GM13976 (cell line): ENCODE data around the gene SLC1A1.

ENCODE experiments used
- DNase-seq: peaks from one replicate; pipeline ENCODE4 v3.0.0; 2012; ENCODE audit warnings: low spot score
- in situ Hi-C: fragments of 300-500 bp; cut with MboI; formaldehyde crosslinking; loops from one replicate; pipeline ENCODE4 v1.12.0; 2022; ENCODE audit warnings: low sequenced_read_pairs, mixed read lengths, inconsistent platforms; ENCODE audit not compliant: unreplicated experiment
- TF ChIP-seq, protein P1 (sequence below): IDR thresholded peaks from 2 replicates; pipeline ENCODE4 v1.5.1; 2012; ENCODE audit warnings: borderline replicate concordance, mild to moderate bottlenecking; ENCODE audit not compliant: insufficient read depth; ENCODE audit errors: extremely low read depth, missing control alignments, control extremely low read depth

SLC1A1 gene

DNA sequence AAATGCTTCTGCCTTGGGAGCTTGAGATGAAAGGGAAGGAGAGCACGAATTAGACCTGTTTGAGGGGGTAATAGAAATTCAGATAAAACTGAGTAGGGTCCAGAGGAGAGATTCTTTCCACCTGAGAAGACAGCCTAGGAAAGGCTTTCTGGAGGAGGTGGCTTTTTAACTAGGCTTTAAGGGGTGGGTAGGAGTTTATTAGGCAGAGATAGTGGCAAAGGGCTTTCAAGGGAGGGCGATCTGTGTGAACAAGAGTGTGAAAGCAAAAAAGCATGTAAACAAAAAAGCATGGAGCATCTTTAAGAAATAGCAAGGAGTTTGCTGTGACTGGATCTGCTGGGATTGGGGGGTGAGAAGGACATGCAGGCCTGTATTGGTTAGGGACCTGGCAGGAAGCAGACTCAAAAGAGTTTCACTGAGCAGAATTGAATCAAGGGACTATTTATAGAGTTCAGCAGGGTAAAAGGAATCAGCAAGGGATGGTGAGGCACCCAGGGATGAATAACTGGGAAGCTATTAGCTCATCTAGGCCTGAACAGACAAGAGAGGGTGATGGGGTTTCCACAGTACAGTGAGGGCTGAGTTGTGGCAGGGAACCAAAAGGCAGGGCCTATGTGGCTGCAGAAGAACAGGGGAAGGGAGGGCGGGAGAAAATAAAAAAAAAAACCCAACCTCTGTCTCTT is 18.8 kb downstream of the SLC1A1 start:
- no peak for DNase-seq
- TF ChIP-seq, protein P1, sequence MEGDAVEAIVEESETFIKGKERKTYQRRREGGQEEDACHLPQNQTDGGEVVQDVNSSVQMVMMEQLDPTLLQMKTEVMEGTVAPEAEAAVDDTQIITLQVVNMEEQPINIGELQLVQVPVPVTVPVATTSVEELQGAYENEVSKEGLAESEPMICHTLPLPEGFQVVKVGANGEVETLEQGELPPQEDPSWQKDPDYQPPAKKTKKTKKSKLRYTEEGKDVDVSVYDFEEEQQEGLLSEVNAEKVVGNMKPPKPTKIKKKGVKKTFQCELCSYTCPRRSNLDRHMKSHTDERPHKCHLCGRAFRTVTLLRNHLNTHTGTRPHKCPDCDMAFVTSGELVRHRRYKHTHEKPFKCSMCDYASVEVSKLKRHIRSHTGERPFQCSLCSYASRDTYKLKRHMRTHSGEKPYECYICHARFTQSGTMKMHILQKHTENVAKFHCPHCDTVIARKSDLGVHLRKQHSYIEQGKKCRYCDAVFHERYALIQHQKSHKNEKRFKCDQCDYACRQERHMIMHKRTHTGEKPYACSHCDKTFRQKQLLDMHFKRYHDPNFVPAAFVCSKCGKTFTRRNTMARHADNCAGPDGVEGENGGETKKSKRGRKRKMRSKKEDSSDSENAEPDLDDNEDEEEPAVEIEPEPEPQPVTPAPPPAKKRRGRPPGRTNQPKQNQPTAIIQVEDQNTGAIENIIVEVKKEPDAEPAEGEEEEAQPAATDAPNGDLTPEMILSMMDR: no peak
- in situ Hi-C loops: no loop called here

DNA sequence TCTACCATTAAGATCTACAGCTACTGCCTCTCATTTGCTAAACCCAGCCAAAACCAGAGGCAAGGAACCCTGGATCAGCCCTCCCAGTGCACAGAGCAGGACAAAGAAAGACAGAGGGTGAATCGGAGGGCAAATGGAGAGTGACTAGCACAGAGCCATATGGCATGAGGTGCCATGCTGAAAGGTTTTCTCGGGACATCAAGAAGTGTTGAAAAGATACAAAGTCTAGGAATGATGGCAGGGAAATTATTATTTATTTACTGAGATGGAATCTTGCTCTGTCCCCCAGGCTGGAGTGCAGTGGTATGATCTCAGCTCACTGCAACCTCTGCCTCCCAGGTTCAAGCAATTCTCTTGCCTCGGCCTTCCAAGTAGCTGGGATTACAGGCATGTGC is 19.3 kb downstream of the SLC1A1 start:
- in situ Hi-C loops: no loop called here
- TF ChIP-seq, protein P1: no peak
- no peak for DNase-seq

DNA sequence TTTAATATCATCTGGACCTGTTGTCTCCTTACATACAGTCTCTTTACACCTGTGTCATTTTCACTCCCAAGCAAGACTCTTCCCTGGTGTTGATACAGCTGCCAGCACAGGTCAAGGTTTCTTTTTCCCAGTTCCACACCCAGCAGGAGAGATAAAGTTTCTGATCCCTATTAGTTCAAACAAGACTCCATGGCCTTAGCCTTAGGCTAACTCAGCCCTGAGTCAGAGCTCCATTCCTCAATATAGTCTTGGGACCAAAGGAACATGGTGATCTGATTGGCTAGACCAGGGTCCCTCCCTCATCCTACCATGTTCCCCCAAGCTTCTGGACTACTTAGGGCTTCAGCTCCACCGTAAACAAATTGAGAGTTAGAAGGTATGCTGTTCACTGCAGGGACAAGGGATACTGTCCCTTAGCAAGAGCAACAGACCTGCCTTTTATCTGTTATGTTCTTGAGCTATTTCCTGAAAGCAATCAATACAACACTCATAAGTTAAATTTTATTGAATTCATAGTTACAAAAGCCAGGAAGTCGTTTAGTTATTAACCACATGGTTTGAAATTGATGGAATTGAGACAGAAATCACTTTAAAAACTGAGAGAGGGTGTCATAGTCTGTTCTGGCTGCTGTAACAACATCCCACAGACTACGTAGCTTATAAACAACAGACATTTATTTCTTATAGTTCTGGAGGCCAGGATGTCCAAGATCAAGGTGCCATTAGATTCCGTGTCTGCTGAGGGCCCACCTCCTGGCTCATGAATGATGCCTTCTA is 20.5 kb downstream of the SLC1A1 start:
- in situ Hi-C loops: no loop called here
- TF ChIP-seq, protein P1: no peak
- no peak for DNase-seq

DNA sequence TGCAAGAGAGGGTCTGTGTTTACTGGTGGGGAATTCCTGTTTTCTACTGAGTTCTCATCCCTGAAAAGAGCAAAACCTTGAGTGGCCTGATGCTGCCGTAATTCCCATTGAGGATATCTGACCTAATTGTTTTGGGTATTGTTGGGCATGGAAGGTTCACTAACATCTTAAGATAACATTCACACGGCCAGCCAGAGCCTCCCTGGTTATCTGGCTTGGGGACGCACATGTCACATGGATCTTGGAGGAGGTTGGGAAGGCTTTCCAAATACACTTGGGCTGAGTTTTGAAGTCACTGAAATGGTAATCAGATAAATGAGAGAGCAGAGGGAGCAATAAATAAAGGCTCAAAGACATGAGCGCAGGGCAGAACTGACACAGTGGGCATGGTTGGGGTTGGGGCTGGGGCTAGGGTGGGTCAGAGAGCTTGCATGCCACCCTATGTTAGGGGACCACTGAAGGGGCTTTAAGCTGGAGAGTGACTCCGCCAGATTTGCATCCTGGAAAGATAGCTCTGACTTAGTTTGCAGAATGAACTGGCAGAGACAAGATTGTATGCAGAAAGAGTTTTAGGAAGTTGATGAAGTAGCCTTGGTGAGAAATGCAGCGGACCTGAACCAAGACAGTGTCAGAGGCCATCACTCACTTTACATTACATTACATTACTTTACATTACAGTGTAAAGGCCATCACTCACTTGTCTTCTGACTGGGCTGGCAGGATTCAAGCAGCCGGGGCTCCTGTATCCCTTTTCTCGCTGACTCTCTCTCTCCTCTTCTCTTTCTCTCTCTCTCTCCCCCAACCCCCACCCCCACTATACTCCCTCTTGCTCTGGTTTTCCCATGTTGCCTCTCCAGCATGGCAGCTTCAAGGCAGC is 24.2 kb downstream of the SLC1A1 start:
- in situ Hi-C loops: no loop called here
- TF ChIP-seq, protein P1: no peak
- no peak for DNase-seq

DNA sequence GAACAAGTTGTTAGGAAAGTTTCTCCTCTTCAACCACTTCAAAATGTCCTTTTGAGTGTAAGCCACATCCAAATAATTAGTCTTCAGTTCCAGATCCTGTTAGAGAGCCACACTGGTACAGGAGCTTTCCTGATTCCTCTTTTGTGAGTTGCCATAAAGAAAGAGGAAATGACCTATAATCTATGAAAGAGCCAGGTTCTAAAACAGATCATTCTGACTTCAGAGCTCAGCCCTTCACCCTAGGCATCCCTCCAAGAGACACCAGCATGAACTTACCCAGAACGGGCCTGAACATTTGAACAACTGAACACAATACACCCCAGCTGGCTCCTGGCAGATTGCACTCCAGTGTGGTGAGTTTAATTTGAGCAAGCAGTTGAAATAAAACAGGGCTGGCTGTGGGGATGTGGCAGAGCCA is 25.7 kb downstream of the SLC1A1 start:
- TF ChIP-seq, protein P1: no peak
- no peak for DNase-seq

DNA sequence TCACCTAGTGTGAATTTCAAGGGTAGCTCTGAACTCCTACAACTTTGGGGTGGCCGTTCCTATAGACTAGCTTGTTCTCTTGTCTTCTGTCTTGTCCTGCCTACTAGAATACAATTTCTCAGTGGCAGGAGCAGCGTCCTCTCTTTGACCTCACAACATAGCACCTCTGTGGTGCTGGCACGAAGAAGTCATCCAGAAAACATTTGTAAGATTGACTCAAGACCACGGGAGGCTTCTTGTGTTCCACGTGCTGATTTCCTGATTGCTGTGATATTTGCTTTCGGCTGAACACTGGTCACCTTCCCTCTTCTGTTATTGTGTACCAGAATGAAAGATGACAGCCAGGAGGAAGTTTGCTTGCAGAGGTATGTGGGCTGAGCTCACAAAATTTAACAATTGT is 27.0 kb downstream of the SLC1A1 start:
- TF ChIP-seq, protein P1: no peak
- in situ Hi-C loops: no loop called here
- DNase-seq: no peak

More for the DNA sequence above, 25.7 kb downstream of the SLC1A1 start:
- in situ Hi-C loops: no loop called here
